Sigmoid colon (tissue), 3 donors: ENCODE measurements around the gene ANTXRL.

Experiments used
- POLR2A ChIP-seq, 2 donors: fragments of 450-650 bp; IDR thresholded peaks; one replicate each; pipeline ENCODE4 v1.6.1; 2016; ENCODE audit warnings: antibody characterized with exemption in 2 of 2, mild to moderate bottlenecking in 2 of 2, moderate library complexity in 2 of 2
- TF ChIP-seq, protein P1 (sequence below), 4 experiments: fragments of 450-650 bp in 3 of 4; fragments of 200-600 bp in 1 of 4; IDR thresholded peaks; one replicate each; pipeline ENCODE4 v1.5.1; 2016 to 2019; ENCODE audit warnings: antibody characterized with exemption in 4 of 4, mild to moderate bottlenecking in 3 of 4, moderate library complexity in 2 of 4

DNA sequence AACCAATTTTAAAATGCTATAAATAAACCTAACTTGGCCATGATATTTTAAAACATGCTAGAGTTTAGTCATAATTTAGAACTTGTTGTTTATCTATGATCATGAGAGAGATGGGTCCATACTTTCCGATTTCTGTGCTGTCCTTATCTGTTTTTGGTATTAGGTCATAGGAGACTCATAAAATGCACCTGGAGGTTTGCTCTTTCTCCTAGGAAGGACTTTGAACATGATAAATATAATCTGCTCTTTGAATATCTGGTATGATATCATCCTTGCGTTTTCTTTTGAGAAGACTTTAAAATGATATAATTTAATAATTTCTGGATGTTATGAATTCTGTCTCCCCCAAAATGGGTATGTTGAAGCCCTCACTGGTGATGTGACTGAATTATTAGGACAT lies 9.0 kb upstream of the ANTXRL start:
- TF ChIP-seq, protein P1, sequence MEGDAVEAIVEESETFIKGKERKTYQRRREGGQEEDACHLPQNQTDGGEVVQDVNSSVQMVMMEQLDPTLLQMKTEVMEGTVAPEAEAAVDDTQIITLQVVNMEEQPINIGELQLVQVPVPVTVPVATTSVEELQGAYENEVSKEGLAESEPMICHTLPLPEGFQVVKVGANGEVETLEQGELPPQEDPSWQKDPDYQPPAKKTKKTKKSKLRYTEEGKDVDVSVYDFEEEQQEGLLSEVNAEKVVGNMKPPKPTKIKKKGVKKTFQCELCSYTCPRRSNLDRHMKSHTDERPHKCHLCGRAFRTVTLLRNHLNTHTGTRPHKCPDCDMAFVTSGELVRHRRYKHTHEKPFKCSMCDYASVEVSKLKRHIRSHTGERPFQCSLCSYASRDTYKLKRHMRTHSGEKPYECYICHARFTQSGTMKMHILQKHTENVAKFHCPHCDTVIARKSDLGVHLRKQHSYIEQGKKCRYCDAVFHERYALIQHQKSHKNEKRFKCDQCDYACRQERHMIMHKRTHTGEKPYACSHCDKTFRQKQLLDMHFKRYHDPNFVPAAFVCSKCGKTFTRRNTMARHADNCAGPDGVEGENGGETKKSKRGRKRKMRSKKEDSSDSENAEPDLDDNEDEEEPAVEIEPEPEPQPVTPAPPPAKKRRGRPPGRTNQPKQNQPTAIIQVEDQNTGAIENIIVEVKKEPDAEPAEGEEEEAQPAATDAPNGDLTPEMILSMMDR (IDR thresholded peaks at IDR 0.05) = no peak
- no peak for TF ChIP-seq POLR2A (IDR thresholded peaks at IDR 0.05)
